GM12873 (cell line): ENCODE results near the gene CACNB4.

Experiments
- CTCF ChIP-seq: IDR thresholded peaks from 2 replicates; pipeline ENCODE4 v1.5.1; 2012; ENCODE audit warnings: low read depth, mild to moderate bottlenecking, moderate library complexity, low read length, control low read depth; ENCODE audit not compliant: insufficient read depth; ENCODE audit errors: missing control alignments

CACNB4 gene

GRCh38 chr2:152062125-152063091 lies 36.4 kb downstream of the CACNB4 start:
- no peak for TF ChIP-seq CTCF

- TF ChIP-seq CTCF, result no peak
These were observed 37.5 kb downstream of the CACNB4 start for GRCh38 chr2:152061383-152061782.

- TF ChIP-seq CTCF, result no peak
These were observed 40.2 kb downstream of the CACNB4 start for GRCh38 chr2:152058655-152059054.

DNA sequence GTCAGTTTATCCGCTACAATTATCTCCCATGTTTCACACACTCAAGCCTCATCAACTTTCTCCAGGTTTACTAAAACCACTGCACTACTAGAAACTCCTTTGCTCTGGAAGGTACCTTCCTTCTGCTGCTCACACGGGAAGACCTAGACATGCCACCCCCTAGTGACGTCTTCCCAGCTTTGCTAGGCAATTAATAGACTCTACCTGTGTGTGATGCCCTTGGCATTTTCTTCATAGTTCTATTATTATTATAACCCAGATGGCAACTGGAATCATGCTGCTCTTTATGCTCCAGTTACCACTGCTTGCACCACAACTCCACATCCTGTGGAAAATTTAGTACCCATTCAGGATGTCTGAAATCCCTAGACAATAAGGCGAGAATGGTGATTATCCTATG lies 42.4 kb downstream of the CACNB4 start:
- no peak for TF ChIP-seq CTCF

DNA sequence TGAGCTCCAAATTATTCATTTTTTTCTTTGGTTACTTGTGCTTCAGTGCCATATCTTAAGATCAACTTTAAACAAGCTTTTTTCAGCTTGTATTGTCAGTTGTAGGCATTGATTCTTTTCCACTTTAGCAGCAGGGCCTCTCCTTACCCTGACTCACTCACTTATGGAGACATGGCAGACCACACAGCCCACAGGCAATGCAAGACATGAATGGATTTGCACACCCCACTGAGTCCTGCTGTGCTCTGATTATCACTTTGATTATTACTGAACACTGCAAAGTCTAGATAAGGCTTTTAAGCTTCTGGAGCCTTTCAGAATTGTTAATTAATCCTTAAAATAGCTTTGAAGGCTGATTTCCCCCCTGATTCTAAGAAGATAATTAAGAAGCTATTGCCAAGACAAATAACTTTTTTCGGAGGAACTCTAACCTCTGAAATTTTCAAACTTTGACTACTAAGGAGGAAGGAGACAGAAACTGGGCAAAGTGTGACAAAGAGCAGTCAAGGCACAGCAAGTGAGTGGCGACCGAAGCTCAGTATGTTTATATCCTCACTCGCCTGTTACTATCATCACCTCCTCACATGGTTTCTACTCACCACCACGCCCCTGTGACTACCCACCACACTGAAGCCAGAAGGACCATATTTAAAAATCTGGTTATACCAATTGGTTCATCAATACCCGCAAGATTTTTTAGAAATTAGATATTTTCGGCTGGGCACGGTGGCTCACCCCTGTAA lies 43.3 kb downstream of the CACNB4 start:
- no peak for TF ChIP-seq CTCF

GRCh38 chr2:152054593-152054992 lies 44.3 kb downstream of the CACNB4 start:
- TF ChIP-seq CTCF, result no peak

GRCh38 chr2:152051436-152051835 lies 47.4 kb downstream of the CACNB4 start:
- no peak for TF ChIP-seq CTCF
